ENCODE measurements around the gene TRMT2A. TPM values are rescaled to one million over a fixed set of nuclear protein-coding genes. Genes with fewer than 3 reads are reported as not detected.

Gene TRMT2A
- total and polyA plus RNA-seq, 2 of the 8 experiments (the other 6 are each of a cell fraction or from before 2014, with no cell fraction given) = 44.9 to 50.3 TPM

GRCh38 chr22:20153945-20154344 is 36.9 kb upstream of the TRMT2A start:
- Histone ChIP-seq H3K23ac (ENCODE audit: insufficient read length) (no peak overlapping the region), H3K36me3 (ENCODE audit: control insufficient read depth in 2 of 4, insufficient read depth in 4 of 4, low read length in 3 of 4) (no peaks in the 10 kb centered on the region), H3K27me3 (replicated peaks in 1 of 4; ENCODE audit: control insufficient read depth in 3 of 4, extremely low read depth in 1 of 4, insufficient read depth in 3 of 4, low read length in 3 of 4) (no peaks in the 10 kb centered on the region), H3K56ac (replicated peaks; ENCODE audit: insufficient read length, low read depth, low read length) (no peak overlapping the region), H2BK12ac (ENCODE audit: low read depth, low read length) (no peak overlapping the region), H3K4me2 (ENCODE audit: insufficient read depth in 1 of 2, low read depth in 2 of 2, low read length in 2 of 2) (no peak overlapping the region), H3K79me2 (ENCODE audit: control insufficient read depth in 1 of 2, insufficient read depth in 2 of 2, low read length in 2 of 2) (no peaks in the 10 kb centered on the region), H2BK20ac (ENCODE audit: low read length) (no peak overlapping the region), H3K9me3 (ENCODE audit: insufficient read depth in 2 of 2, low read depth in 1 of 2, low read length in 1 of 2) (no peaks in the 10 kb centered on the region), H2AK5ac (ENCODE audit: low read depth, low read length) (no peak overlapping the region), H3K14ac (ENCODE audit: insufficient read length) (no peak overlapping the region), H4K8ac (ENCODE audit: extremely low read depth, insufficient read depth, low read length) (peak overlapping the region; percentile 80; the same call in 1 of the 2 replicates), H3K18ac (ENCODE audit: extremely low read depth, low read length) (no peak overlapping the region), H3K9ac (replicated peaks in 1 of 4; ENCODE audit: extremely low read depth in 1 of 4, low read depth in 3 of 4, low read length in 3 of 4) (no peak overlapping the region), H2BK120ac (replicated peaks; ENCODE audit: low read depth, low read length) (no peak overlapping the region), H2BK15ac (ENCODE audit: low read length) (0 out of 2 replicates have a peak overlapping the region, but pooled peaks have one; percentile 61), H4K5ac (ENCODE audit: insufficient read length, low read depth, low read length) (no peak overlapping the region), H3K27ac (ENCODE audit: low read depth, low read length) (no peak overlapping the region), H3K4me1 (replicated peaks in 1 of 4; ENCODE audit: control insufficient read depth in 3 of 4, insufficient read depth in 4 of 4, low read length in 3 of 4) (peaks cover 0 to 3% (median 1%) of the 10 kb centered on the region in 4 experiments; a peak in 2 of 7 replicates), H3K79me1 (ENCODE audit: low read depth, low read length) (no peaks in the 10 kb centered on the region), H4K91ac (replicated peaks; ENCODE audit: insufficient read length, low read length) (no peak overlapping the region), H3K4ac (replicated peaks; ENCODE audit: insufficient read length, low read depth, low read length) (peak overlapping the region; percentile 69), H2AFZ (ENCODE audit: low read length) (no peak overlapping the region), H4K20me1 (replicated peaks in 1 of 2; ENCODE audit: control insufficient read depth in 1 of 2, insufficient read depth in 2 of 2, low read length in 2 of 2) (no peaks in the 10 kb centered on the region), H3K23me2 (ENCODE audit: low read depth, low read length) (no peaks in the 10 kb centered on the region), H2BK5ac (ENCODE audit: low read depth, low read length) (no peak overlapping the region), H3K4me3 (ENCODE audit: extremely low read depth in 1 of 4, insufficient read depth in 2 of 4, low read depth in 3 of 4, low read length in 4 of 4) (no peak overlapping the region)
- CTCF ChIA-PET (ENCODE audit: partially characterized antibody) = interaction anchor here (0.6 to 7.7 kb wide), 21 partner anchors 9 to 656 kb away, joined by 3 to 98 read pairs (median 4); no protein-coding TSS in a partner anchor
- DNase-seq (ENCODE audit: low read depth in 1 of 2, low spot score in 2 of 2) (no peak), FAIRE-seq (no peak)
- WGBS, 2 experiments (ENCODE audit: extremely low coverage in 1 of 2, insufficient coverage in 1 of 2, insufficient read length in 1 of 2, insufficient replicate concordance in 2 of 2, low coverage in 1 of 2, low lambda C conversion rate in 2 of 2, missing lambda C conversion rate in 1 of 2) = 80% methylated on average over 16 of the region's 16 CpGs; no CpG with 5 or more reads in 1 of the 2 experiments
- TF ChIP-seq CTCF (IDR thresholded peaks at IDR 0.05; ENCODE audit: control extremely low read depth in 1 of 3, insufficient read depth in 1 of 3, low read depth in 1 of 3, low read length in 3 of 3) = peak; percentile 39 to 47 (median 44)
- no peak for TF ChIP-seq SP4 (IDR thresholded peaks at IDR 0.05; ENCODE audit: low read length)
- TF ChIP-seq RFX5 (IDR thresholded peaks at IDR 0.05; ENCODE audit: borderline replicate concordance, low read depth, low read length) = no peak
- TF ChIP-seq HDAC2 (IDR thresholded peaks at IDR 0.05; ENCODE audit: borderline replicate concordance in 1 of 2, low read depth in 2 of 2, low read length in 2 of 2) = no peak
- peak in 1 of 2 experiments; percentile 43; a peak in 2 of 4 replicates for TF ChIP-seq RAD21 (IDR thresholded peaks at IDR 0.05 in 1 of 2, conservative IDR thresholded peaks at IDR 0.05 in 1 of 2; ENCODE audit: low read depth in 2 of 2, low read length in 2 of 2)
- TF ChIP-seq SRF (IDR thresholded peaks at IDR 0.05; ENCODE audit: low read depth, low read length) = no peak
- TF ChIP-seq SAP30 (IDR thresholded peaks at IDR 0.05; ENCODE audit: insufficient read depth, insufficient replicate concordance, low read length) = no peak
- POLR2A ChIA-PET (ENCODE audit: partially characterized antibody) = interaction anchor here (0.8 to 2.4 kb wide), 4 partner anchors 23 to 133 kb away, joined by 3 to 5 read pairs (median 4); partner anchors contain the start of gene TANGO2
